ENCODE data around the gene CYS1.

DNA sequence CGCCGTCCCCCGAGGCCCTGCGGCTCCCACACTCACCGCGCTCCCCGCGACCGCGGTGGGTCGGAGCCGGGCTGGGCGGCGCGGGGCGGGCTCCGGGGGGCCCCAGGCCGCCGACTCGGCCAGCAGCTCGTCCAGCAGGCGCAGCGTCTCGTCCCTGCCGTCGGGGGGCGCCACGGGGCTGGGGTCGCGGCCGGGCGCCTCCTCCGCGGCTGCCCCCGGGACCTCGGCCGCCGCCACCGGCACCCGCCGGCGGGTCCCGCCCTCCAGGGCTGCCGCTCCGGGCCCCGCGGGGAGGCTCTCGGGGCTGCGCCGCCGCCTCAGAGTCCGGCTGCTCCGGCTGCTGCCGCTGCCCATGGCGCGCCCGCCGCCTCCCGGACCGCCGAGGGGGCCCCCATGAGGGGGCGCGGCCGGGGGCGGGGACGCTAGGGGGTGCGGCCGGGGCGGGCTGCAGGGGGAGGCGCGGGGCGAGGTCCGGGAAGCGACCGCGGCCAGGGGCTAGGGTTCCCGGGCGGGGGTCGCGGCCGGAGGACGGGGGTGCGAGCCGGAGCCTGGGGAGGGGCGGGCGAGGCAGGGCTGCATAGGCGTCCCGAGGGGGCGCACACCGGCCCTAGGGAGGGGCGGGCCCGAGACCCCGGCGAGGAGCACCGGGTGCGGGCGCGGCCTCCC is at the start of gene CYS1:
- TF ChIP-seq, protein P1, sequence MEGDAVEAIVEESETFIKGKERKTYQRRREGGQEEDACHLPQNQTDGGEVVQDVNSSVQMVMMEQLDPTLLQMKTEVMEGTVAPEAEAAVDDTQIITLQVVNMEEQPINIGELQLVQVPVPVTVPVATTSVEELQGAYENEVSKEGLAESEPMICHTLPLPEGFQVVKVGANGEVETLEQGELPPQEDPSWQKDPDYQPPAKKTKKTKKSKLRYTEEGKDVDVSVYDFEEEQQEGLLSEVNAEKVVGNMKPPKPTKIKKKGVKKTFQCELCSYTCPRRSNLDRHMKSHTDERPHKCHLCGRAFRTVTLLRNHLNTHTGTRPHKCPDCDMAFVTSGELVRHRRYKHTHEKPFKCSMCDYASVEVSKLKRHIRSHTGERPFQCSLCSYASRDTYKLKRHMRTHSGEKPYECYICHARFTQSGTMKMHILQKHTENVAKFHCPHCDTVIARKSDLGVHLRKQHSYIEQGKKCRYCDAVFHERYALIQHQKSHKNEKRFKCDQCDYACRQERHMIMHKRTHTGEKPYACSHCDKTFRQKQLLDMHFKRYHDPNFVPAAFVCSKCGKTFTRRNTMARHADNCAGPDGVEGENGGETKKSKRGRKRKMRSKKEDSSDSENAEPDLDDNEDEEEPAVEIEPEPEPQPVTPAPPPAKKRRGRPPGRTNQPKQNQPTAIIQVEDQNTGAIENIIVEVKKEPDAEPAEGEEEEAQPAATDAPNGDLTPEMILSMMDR (IDR thresholded peaks at IDR 0.05; ENCODE audit: borderline replicate concordance, extremely low read depth, low read length, poor library complexity, severe bottlenecking): no peak
- no peak for TF ChIP-seq EZH2 (IDR thresholded peaks at IDR 0.05; ENCODE audit: borderline replicate concordance, low read depth, low read length, severe bottlenecking)

All from DND-41 (cell line).